Prostate gland (tissue), 2 donors: Measurements from ENCODE around the gene SLC22A17. TPM values are rescaled to one million over a fixed set of nuclear protein-coding genes. Genes with fewer than 3 reads are reported as not detected.

ENCODE experiments used
- DNase-seq: peaks from one replicate; pipeline ENCODE4 v3.0.0-alpha.2; 2019; ENCODE audit warnings: low spot score
- H3K27ac ChIP-seq, 2 donors: fragments of 200-600 bp; sonication (generic); 2 replicates each; pipeline ENCODE4 v1.5.1; 2017 to 2019
- H3K27me3 ChIP-seq: fragments of 200-600 bp; sonication (generic); replicated peaks from 2 replicates; pipeline ENCODE4 v1.5.1; 2019; ENCODE audit not compliant: insufficient read depth
- H3K36me3 ChIP-seq, 2 donors: fragments of 200-600 bp; sonication (generic); 1 replicate in 1 of 2; 2 replicates in 1 of 2; pipeline versions ENCODE4 v1.5.1 to v1.8.1; 2017 to 2019
- H3K4me1 ChIP-seq: fragments of 200-600 bp; sonication (generic); replicated peaks from 2 replicates; pipeline ENCODE4 v1.5.1; 2019
- H3K4me3 ChIP-seq, 2 donors: fragments of 200-600 bp; sonication (generic); 2 replicates each; pipeline ENCODE4 v1.5.1; 2017 to 2019
- H3K9me3 ChIP-seq: fragments of 200-600 bp; sonication (generic); 2 replicates; pipeline ENCODE4 v1.5.1; 2017
- CTCF ChIP-seq, 4 experiments: fragments of 200-600 bp in 2 of 4; fragments of 450-650 bp in 2 of 4; sonication (generic) in 2 of 4; IDR thresholded peaks; 1 replicate in 3 of 4; 2 replicates in 1 of 4; pipeline ENCODE4 v1.5.1; 2016 to 2019; ENCODE audit warnings: antibody characterized with exemption in 4 of 4, mild to moderate bottlenecking in 2 of 4, moderate library complexity in 2 of 4
- POLR2A ChIP-seq: fragments of 450-650 bp; IDR thresholded peaks from one replicate; pipeline ENCODE4 v1.6.1; 2016; ENCODE audit warnings: antibody characterized with exemption, mild to moderate bottlenecking
- POLR2AphosphoS5 ChIP-seq: sonication (generic); formaldehyde crosslinking; IDR thresholded peaks from one replicate; pipeline ENCODE4 v1.6.1; 2017; ENCODE audit warnings: antibody characterized with exemption
- WGBS: methylation state at CpG from one replicate; pipeline ENCODE4 v1.1.5; 2018; 5-methylcytosine and 5-hydroxymethylcytosine counted together
- intact Hi-C: fragments of 100-400 bp; cut with DNase I; formaldehyde crosslinking; loops from one replicate; pipeline ENCODE4 v1.14.2; 2022
- total RNA-seq, 2 donors: library from RNA; depleted of rRNA; stranded (reverse); fragments of >200 nt; gene quantifications; one replicate each; pipeline ENCODE4 v1.1.0, GENCODE V29; 2016

Gene SLC22A17
- total RNA-seq, 2 donors from 2014 or later = 207 to 351 TPM

GRCh38 chr14:23353433-23353780, 720 bp upstream of the SLC22A17 start:
- Histone ChIP-seq H3K4me3 (no peak overlapping the region), H3K4me1 (no peaks in the 10 kb centered on the region), H3K27ac (peak overlapping the region; percentile 81 to 85), H3K27me3 (no peaks in the 10 kb centered on the region), H3K36me3 (no peaks in the 10 kb centered on the region), H3K9me3 (no peaks in the 10 kb centered on the region)
- 76% methylated on average over 5 of the region's 5 CpGs for WGBS
- no peak for DNase-seq
- intact Hi-C loops = no loop called here
- TF ChIP-seq POLR2A = no peak
- TF ChIP-seq POLR2AphosphoS5 = no peak
- TF ChIP-seq CTCF (IDR thresholded peaks at IDR 0.05) = no peak

DNA sequence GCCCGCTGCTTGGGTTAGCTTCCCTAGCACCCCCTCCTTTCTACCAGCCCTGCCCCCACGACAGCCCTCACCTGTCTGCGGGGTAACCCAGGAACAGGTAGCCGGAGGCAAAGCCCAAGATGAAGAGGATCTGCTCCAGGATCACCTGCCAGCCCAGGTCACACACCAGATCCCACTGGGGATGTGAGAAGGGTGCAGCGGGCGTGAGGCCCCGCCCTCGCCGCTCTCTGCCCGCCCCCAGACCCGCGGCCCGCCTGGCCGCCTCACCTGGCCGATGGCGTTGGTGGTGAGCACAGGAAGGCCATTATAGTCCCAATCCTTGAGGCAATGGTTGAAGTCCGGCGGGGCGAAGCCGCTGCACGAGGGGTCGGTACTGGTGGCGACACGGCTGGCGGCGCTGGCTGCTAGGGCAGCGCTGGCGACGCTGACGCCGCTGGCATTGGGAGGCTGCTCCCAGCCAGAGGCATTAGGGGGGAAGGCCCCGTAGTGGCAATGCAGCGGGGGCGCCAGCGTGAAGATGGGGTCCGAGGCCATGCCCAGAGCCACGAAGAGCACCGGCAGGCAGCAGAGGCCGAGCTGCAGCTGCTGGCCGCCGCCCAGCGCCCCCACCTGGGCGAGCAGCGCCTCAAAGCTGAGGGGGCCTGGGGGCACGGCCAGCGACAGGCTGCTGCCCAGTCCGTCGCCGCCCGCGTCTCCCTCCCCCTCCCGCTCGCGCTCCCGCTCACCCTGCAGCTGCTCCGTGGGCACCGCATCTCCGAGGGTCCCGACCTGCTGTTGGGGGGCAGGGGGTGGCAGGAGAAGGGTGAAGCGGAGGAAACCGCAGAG, 794 bp downstream of the SLC22A17 start:
- DNase-seq = no peak
- H3K27ac ChIP-seq = peak overlapping the region; percentile 81 to 85
- peak overlapping the region; percentile 63 to 75 for H3K4me3 ChIP-seq
- 14% methylated on average over 31 of the region's 61 CpGs for WGBS
- H3K4me1 ChIP-seq = no peaks in the 10 kb centered on the region
- intact Hi-C loops = no loop called here
- no peaks in the 10 kb centered on the region for H3K27me3 ChIP-seq
- H3K36me3 ChIP-seq = no peaks in the 10 kb centered on the region
- TF ChIP-seq POLR2AphosphoS5 (no peak), CTCF (IDR thresholded peaks at IDR 0.05) (no peak), POLR2A (no peak)
- H3K9me3 ChIP-seq = no peaks in the 10 kb centered on the region

DNA sequence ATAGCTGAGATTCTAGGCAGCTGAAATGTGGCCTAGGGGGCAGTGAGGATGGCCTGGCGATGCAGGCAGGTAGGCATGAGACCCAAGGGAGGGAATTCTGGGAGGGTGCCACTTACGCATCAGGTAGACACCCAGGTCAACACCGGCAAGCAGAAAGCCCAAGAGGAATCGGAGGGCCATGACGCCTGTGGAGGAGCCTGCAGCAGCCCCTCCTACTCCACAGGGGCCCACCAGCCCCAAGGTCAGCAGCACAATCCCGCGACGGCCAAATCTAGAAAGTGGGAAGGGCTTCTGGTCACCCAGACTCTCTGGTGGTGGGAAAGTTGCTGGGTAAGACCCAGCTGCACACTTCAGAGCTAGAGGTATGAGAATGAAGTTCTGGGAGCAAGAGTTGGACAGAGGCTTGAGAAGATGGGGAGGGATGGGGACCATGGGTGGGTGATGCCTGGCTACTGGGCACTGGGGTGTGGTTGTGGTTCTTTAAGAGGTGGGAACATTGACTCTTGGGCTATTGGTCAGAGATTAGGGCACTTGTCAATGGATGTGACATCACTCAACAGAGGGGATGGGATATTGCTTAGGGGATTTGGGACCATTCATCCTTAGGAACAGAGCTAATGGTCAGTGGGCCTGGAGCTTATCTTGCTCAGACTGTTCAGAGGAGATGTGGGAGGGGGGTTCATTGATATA, 3.4 kb downstream of the SLC22A17 start:
- Histone ChIP-seq H3K36me3 (no peaks in the 10 kb centered on the region), H3K27ac (no peak overlapping the region), H3K4me1 (no peaks in the 10 kb centered on the region), H3K4me3 (no peak overlapping the region), H3K27me3 (no peaks in the 10 kb centered on the region), H3K9me3 (no peaks in the 10 kb centered on the region)
- no peak for DNase-seq
- intact Hi-C loops = no loop called here
- WGBS = 89% methylated on average over 8 of the region's 8 CpGs
- TF ChIP-seq POLR2A (no peak), POLR2AphosphoS5 (no peak), CTCF (IDR thresholded peaks at IDR 0.05) (no peak)

DNA sequence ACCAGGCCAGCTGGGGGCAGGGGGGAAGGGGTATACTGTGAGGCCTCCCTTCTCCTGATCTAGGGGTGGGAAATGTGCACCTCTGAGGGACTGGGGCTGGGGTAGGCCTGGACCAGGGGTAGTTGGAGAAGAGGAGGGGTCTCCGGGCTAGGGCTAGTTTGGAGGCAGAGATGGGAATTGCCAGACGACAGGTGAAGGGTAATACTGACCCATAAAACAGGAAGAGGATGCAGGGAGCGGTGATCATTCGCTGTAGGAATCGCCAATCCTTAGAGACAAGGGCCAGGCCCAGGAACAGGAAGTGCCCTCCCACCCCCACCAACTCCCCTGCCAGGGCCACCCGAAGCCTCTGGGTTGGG, 4.4 kb downstream of the SLC22A17 start:
- Histone ChIP-seq H3K9me3 (no peaks in the 10 kb centered on the region), H3K4me3 (no peak overlapping the region), H3K4me1 (no peaks in the 10 kb centered on the region), H3K27ac (no peak overlapping the region), H3K36me3 (no peaks in the 10 kb centered on the region), H3K27me3 (no peaks in the 10 kb centered on the region)
- WGBS = 89% methylated on average over 6 of the region's 6 CpGs
- no peak for DNase-seq
- no peak for TF ChIP-seq CTCF (IDR thresholded peaks at IDR 0.05)
- no peak for TF ChIP-seq POLR2AphosphoS5
- no peak for TF ChIP-seq POLR2A
- intact Hi-C loops = no loop called here
